ENCODE measurements around the gene MAP7D2.

The MAP7D2 gene

GRCh38 chrX:19964017-19964710, 152.5 kb downstream of the MAP7D2 start:
- DNase-seq: no peak

DNA sequence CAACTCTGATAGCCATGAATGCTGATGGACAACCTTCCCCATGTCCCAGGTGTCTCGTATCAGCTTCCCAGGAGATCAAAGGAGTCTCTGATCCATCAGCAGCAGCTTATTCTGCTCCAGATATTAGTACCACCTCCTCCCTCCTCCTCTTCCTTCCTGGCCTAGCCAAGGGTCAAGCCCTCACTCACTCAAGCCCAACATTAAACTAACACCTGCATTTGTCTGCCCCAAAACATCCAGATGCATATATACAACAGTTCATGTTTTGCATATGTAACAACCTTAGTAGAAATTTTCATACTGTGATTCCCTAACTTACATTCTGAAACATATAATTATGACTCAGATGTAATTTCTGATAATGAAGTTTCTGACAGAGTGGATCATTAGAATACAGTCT, 155.8 kb downstream of the MAP7D2 start:
- no peak for DNase-seq

DNA sequence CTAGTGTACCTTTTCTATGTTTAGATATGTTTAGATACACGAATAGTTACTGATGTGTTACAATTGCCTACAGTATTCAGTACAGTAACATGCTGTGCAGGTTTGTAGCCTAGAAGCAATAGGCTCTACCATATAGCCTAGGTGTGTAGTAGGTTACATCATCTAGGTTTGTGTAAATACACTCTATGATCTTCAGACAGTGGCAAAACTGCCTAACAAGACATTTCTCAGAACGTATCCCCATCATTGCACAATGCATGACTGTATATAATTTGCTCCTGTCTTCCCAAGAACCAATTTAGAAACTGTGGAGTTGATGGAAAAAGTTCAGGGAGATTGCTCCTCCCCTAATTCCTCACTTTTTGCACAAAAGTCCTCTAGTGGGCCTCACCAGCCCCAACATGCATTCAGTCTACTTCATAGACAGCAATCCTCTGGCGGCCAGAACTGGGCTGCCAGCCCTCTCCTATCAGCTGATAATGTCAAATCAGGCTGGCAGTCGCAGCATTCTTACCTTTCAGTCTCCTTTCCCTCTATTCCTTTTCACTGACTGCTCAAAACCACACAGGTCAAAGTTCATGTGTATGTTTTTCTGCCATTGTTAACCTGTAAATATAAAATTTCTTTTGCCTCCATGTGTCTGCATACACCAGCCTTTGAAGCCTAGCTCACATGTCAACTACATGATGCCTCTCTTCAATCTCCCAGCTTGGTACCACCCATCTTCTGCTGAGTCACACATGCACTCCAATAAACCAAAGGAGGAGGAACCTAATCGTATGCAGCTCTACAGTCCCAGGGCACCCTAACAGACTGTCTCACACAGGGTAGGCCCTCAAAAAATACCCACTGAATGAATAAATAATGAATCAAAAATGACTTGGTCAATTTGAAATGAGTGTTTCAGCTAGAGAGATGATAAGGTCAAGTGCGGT, 157.9 kb downstream of the MAP7D2 start:
- DNase-seq: no peak

GRCh38 chrX:19956923-19957322, 159.8 kb downstream of the MAP7D2 start:
- DNase-seq: no peak
